GM12864 (cell line): ENCODE measurements around the gene PRKD1.

ENCODE experiments used
- DNase-seq: peaks from one replicate; pipeline ENCODE4 v3.0.0-alpha.2; 2011; ENCODE audit warnings: low read depth
- H3K4me3 ChIP-seq: 2 replicates; pipeline ENCODE4 v1.5.1; 2011; ENCODE audit warnings: mild to moderate bottlenecking, low read depth, low read length, control low read depth
- TF ChIP-seq, protein P1 (sequence below): IDR thresholded peaks from 2 replicates; pipeline ENCODE4 v1.5.1; 2011; ENCODE audit warnings: low read depth, mild to moderate bottlenecking, moderate library complexity, low read length, control low read depth, inconsistent platforms; ENCODE audit errors: missing control alignments

The PRKD1 gene

DNA sequence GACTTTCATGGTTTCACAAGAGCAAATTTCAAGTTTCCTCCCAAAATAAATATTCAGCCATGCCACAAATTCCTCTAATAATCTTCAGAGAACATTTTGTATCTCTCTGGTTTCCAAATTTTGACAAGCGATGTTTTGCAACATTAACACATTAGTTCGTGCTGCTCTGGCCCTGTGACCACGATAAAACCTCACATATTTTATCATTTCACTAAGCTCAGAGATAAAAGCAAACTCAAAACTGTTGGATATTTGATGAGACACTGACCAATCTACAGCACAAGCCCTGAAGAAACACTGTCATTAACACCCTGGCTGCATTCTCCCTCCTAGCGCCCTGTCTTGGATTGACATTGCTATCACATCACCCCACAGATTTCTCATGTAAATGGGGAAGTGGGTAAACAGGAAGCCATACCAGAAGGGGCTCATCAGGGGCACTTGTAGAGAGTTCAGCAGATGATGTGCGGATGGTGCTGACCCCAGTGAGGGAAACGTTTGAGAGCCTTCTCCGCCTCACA is 264.3 kb downstream of the PRKD1 start:
- TF ChIP-seq, protein P1, sequence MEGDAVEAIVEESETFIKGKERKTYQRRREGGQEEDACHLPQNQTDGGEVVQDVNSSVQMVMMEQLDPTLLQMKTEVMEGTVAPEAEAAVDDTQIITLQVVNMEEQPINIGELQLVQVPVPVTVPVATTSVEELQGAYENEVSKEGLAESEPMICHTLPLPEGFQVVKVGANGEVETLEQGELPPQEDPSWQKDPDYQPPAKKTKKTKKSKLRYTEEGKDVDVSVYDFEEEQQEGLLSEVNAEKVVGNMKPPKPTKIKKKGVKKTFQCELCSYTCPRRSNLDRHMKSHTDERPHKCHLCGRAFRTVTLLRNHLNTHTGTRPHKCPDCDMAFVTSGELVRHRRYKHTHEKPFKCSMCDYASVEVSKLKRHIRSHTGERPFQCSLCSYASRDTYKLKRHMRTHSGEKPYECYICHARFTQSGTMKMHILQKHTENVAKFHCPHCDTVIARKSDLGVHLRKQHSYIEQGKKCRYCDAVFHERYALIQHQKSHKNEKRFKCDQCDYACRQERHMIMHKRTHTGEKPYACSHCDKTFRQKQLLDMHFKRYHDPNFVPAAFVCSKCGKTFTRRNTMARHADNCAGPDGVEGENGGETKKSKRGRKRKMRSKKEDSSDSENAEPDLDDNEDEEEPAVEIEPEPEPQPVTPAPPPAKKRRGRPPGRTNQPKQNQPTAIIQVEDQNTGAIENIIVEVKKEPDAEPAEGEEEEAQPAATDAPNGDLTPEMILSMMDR: no peak
- no peak for DNase-seq
- H3K4me3 ChIP-seq: no peak overlapping the region

DNA sequence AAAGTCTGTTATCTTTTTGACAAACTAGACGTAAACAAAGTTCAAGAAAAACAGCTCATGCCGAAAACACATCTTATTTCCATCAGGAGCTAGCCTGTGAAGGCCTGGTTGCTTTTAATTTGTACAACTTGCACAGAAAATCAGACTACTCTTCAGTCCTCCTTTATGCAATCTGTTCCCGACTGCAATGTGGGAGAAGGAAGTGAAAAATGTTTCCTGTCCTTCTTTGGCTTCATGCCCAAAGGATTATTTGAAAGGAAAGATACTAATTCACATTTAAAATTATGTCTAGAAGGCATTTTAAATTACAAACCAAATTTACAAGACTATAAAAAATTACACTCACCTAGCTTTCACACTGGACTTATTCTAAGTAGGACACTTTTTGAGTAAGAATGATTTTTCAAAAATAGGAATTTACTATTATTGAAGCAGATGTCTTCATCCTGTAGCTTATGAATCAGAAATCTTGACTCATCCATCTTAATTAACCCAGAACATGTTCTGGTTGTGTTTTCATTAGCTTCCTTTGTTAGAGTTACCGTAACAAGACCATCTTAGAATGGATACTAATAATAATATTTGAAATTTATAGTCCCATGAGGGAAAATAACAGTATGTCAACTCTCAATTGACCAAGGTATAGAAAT is 272.6 kb downstream of the PRKD1 start:
- TF ChIP-seq, protein P1: no peak
- H3K4me3 ChIP-seq: no peak overlapping the region
- no peak for DNase-seq

DNA sequence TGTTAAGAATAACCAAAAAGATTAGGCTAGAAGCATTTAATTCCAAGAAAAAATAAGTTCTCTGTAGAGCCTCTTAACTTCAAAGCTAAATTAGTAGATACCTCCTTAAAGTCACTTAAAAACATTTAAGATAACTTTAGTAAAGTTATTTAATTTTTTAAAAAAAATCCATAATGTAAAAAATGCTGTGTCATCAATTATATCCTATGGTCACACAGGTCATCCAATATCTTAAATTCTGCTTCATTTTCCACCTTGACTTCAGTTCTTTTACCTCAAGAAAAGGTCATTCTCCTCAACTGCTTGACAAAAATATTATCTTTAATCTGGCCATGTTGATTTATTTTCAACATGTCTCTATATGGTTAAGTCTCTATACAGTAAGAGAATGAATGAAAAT is 274.3 kb downstream of the PRKD1 start:
- DNase-seq: no peak
- TF ChIP-seq, protein P1: no peak
- H3K4me3 ChIP-seq: no peak overlapping the region

DNA sequence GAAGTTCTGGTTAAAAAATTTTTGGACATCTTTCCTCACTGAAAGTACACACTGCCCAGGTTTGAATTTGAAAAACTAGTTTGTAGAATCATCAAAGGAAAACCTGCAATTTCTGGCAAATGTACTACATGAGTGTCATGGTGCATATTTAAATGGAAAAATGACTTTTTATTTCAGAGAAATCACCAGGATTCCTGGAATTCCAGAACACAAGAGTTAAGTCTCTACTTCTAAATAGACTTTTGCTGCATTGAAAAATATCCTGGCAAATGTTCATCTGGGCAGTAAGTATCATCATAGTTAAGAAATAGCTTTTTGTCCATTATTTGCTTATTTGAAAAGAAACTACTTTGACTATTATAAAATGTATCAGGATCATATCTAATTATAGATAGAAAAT is 275.1 kb downstream of the PRKD1 start:
- no peak overlapping the region for H3K4me3 ChIP-seq
- TF ChIP-seq, protein P1: no peak
- no peak for DNase-seq

DNA sequence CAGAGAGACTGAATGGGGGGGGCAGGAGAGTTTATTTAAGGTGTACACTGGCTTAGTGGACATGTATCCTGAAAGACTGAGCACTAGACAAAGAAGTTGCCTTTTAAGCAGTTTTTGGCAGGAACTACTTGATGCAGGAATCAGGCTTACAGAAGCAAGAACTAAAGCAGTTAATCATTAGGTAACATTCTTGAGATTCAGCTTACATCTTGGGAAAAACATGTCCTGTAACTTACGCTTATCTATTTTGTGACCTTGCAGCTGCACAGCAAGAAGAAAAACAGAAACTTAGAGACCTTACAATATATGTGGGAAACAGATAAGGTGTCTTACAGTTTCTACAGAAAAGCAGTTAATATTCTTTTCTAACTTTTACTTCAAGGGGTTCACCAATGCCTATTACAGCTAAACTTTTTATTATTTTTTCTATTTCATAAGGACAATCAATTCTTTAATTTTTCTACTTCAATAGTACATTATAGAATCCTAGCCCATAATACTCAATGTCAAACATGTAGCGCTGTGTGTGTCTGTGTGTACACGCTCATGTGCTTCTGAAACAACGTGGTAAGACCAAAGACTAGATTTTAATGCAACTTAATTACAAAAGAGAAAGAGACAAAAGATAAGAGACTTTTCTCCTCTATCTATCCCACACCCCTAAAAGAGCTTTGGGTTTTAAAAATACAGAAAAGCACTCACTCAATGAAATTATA is 276.9 kb downstream of the PRKD1 start:
- DNase-seq: no peak

DNA sequence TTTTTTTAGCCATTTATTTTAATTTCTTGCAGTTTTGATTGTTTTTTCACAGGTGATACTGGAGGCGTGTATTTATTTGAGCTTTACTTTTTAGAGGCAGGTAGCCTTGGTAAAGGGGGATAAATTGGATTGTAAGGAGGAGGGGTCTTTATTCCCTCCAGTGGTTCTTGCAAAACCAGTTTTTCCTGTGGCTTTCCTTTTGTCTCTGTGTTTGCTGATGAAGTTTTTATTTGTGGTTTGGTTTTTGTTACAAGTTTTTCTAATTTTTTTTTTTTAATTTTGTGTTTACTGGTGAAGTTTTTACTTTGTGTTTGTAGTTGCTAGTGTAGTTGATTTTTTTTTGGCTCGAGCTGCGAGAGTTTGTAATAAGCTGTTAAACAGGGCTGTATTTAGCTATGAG is 278.5 kb downstream of the PRKD1 start:
- no peak for DNase-seq

More for the DNA sequence above, 276.9 kb downstream of the PRKD1 start:
- H3K4me3 ChIP-seq: no peak overlapping the region
- TF ChIP-seq, protein P1: no peak

More for the DNA sequence above, 278.5 kb downstream of the PRKD1 start:
- TF ChIP-seq, protein P1: no peak
- no peak overlapping the region for H3K4me3 ChIP-seq
